ENCODE data around the gene PGR. TPM values are rescaled to one million over a fixed set of nuclear protein-coding genes. Genes with fewer than 3 reads are reported as not detected.

Gene PGR
- total RNA-seq, 1 experiment from 2014 or later, result 0.20 TPM

DNA sequence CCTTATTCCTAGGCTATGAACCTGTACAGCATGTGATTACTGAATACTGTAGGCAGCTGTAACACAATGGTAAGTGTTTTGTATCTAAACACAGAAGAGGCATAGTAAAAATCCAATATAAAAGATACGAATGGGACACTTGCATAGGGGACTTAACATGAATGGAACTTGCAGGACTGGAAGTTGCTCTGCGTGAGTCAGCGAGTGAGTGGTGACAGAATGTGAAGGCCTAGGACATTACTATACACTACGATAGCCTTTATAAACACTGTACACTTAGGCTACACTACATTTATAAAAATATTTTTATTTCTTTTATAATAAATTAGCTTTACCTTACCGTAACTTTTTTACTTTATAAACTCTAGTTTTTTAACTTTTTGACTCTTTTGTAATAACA lies 81.1 kb downstream of the PGR start (continued):
- TF ChIP-seq, protein P1, sequence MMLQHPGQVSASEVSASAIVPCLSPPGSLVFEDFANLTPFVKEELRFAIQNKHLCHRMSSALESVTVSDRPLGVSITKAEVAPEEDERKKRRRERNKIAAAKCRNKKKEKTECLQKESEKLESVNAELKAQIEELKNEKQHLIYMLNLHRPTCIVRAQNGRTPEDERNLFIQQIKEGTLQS (CRISPR knock-in tag; conservative IDR thresholded peaks at IDR 0.05), result no peak
- TF ChIP-seq FOXK1 (CRISPR knock-in tag; IDR thresholded peaks at IDR 0.05) (no peak), ZNF138 (CRISPR knock-in tag; conservative IDR thresholded peaks at IDR 0.05) (no peak)

DNA sequence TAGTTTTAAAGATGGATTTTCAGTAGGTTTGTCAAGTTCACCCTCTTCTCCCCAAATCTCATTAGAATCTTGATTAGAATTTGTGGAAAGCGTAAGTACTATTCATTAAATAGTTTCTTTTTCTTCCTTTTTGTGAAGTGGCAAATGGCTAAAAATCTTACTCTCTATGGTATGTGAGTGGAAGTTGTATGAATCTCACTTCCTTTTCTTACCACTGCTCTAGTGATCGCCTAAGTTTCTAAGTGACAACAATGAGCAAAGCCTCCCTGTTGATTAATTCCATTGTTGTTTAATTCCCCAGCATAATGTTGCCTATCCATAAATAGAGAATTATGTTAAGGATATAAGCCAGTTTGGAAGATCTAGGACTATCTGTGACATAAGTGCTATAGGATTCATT lies 82.7 kb downstream of the PGR start:
- ChIA-PET POLR2A (no interaction called here), CTCF (no interaction called here)
- Mint-ChIP-seq H3K4me1 (peaks cover 5% of the 10 kb centered on the region), H3K36me3 (no peaks in the 10 kb centered on the region), H3K9me3 (no peaks in the 10 kb centered on the region), H3K27me3 (ENCODE audit: low read depth) (no peaks in the 10 kb centered on the region), H3K4me3 (no peak overlapping the region), H3K27ac (no peak overlapping the region)
- ATAC-seq (no peak), DNase-seq (ENCODE audit: low spot score) (no peak)
- TF ChIP-seq PRRX2 (CRISPR knock-in tag; IDR thresholded peaks at IDR 0.05), result no peak
- no peak for TF ChIP-seq GTF2I (CRISPR knock-in tag; conservative IDR thresholded peaks at IDR 0.05)
- no peak for TF ChIP-seq MYBL2 (CRISPR knock-in tag; IDR thresholded peaks at IDR 0.05)
- TF ChIP-seq ZNF416 (CRISPR knock-in tag; IDR thresholded peaks at IDR 0.05), result no peak
- no peak for TF ChIP-seq AFF4 (CRISPR knock-in tag; IDR thresholded peaks at IDR 0.05; ENCODE audit: borderline replicate concordance)
- TF ChIP-seq ZNF396 (CRISPR knock-in tag; IDR thresholded peaks at IDR 0.05; ENCODE audit: borderline replicate concordance), result no peak
- TF ChIP-seq JAZF1 (CRISPR knock-in tag; IDR thresholded peaks at IDR 0.05), result no peak
- TF ChIP-seq, protein P2, sequence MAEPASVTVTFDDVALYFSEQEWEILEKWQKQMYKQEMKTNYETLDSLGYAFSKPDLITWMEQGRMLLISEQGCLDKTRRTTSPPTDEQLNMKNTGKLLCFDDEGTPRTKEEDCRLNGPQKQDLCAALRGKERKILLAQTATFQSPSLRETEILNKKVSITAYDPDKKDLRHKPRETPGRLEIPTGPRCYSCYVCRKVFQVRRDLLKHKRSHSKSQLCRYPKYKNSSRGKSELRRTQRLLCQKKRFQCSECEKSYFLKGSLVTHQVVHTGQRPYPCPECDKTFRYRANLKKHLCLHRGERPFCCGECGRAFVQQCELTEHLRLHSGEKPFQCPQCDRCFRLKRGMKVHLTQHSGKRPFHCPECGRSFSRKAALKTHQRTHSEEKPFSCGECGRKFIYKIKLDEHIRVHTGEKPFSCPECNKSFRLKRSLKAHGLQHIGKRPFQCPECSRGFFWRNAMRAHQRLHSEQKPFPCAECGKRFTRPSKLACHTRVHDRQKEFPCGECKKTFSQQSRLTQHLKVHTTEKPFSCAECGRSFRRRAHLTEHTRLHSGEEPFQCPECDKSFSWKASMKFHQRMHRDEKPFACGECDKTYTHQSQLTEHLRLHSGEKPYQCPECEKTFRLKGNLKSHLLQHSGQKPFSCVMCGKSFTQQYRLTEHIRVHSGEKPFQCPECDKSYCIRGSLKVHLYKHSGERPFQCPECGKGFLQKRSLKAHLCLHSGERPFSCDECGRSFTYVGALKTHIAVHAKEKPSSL (CRISPR knock-in tag; conservative IDR thresholded peaks at IDR 0.05), result no peak

GRCh38 chr11:101045415-101045814 lies 84.2 kb downstream of the PGR start:
- ATAC-seq (no peak), DNase-seq (ENCODE audit: low spot score) (no peak)
- no peak overlapping the region for H3K4me3 Mint-ChIP-seq
- H3K27ac Mint-ChIP-seq, result no peak overlapping the region
- ChIA-PET POLR2A (no interaction called here), CTCF (no interaction called here)
- no peaks in the 10 kb centered on the region for H3K27me3 Mint-ChIP-seq (ENCODE audit: low read depth)
- H3K36me3 Mint-ChIP-seq, result no peaks in the 10 kb centered on the region
- peaks cover 5% of the 10 kb centered on the region for H3K4me1 Mint-ChIP-seq
- H3K9me3 Mint-ChIP-seq, result no peaks in the 10 kb centered on the region
- TF ChIP-seq ARID4B (CRISPR knock-in tag; IDR thresholded peaks at IDR 0.05; ENCODE audit: borderline replicate concordance), result no peak
- no peak for TF ChIP-seq SP1 (CRISPR knock-in tag; conservative IDR thresholded peaks at IDR 0.05)
- no peak for TF ChIP-seq MYBL2 (CRISPR knock-in tag; IDR thresholded peaks at IDR 0.05)
- no peak for TF ChIP-seq NFE2L1 (CRISPR knock-in tag; IDR thresholded peaks at IDR 0.05)
- TF ChIP-seq RORB (CRISPR knock-in tag; IDR thresholded peaks at IDR 0.05), result no peak
- TF ChIP-seq, protein P3, sequence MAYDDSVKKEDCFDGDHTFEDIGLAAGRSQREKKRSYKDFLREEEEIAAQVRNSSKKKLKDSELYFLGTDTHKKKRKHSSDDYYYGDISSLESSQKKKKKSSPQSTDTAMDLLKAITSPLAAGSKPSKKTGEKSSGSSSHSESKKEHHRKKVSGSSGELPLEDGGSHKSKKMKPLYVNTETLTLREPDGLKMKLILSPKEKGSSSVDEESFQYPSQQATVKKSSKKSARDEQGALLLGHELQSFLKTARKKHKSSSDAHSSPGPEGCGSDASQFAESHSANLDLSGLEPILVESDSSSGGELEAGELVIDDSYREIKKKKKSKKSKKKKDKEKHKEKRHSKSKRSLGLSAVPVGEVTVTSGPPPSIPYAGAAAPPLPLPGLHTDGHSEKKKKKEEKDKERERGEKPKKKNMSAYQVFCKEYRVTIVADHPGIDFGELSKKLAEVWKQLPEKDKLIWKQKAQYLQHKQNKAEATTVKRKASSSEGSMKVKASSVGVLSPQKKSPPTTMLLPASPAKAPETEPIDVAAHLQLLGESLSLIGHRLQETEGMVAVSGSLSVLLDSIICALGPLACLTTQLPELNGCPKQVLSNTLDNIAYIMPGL (CRISPR knock-in tag; IDR thresholded peaks at IDR 0.05), result no peak
- no peak for TF ChIP-seq ZNF396 (CRISPR knock-in tag; IDR thresholded peaks at IDR 0.05; ENCODE audit: borderline replicate concordance)
- TF ChIP-seq, protein P4, sequence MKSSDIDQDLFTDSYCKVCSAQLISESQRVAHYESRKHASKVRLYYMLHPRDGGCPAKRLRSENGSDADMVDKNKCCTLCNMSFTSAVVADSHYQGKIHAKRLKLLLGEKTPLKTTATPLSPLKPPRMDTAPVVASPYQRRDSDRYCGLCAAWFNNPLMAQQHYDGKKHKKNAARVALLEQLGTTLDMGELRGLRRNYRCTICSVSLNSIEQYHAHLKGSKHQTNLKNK (CRISPR knock-in tag; IDR thresholded peaks at IDR 0.05), result no peak
- TF ChIP-seq, protein P5, sequence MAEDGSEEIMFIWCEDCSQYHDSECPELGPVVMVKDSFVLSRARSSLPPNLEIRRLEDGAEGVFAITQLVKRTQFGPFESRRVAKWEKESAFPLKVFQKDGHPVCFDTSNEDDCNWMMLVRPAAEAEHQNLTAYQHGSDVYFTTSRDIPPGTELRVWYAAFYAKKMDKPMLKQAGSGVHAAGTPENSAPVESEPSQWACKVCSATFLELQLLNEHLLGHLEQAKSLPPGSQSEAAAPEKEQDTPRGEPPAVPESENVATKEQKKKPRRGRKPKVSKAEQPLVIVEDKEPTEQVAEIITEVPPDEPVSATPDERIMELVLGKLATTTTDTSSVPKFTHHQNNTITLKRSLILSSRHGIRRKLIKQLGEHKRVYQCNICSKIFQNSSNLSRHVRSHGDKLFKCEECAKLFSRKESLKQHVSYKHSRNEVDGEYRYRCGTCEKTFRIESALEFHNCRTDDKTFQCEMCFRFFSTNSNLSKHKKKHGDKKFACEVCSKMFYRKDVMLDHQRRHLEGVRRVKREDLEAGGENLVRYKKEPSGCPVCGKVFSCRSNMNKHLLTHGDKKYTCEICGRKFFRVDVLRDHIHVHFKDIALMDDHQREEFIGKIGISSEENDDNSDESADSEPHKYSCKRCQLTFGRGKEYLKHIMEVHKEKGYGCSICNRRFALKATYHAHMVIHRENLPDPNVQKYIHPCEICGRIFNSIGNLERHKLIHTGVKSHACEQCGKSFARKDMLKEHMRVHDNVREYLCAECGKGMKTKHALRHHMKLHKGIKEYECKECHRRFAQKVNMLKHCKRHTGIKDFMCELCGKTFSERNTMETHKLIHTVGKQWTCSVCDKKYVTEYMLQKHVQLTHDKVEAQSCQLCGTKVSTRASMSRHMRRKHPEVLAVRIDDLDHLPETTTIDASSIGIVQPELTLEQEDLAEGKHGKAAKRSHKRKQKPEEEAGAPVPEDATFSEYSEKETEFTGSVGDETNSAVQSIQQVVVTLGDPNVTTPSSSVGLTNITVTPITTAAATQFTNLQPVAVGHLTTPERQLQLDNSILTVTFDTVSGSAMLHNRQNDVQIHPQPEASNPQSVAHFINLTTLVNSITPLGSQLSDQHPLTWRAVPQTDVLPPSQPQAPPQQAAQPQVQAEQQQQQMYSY (CRISPR knock-in tag; IDR thresholded peaks at IDR 0.05), result no peak

Data from WTC11 (cell line).